Activated gamma-delta T cell (primary cell): ENCODE measurements around the gene PPRC1.

Source experiments
- DNase-seq: peaks from one replicate; lab custom pipeline; 2025; lab: John Stamatoyannopoulos, UW

The PPRC1 gene

DNA sequence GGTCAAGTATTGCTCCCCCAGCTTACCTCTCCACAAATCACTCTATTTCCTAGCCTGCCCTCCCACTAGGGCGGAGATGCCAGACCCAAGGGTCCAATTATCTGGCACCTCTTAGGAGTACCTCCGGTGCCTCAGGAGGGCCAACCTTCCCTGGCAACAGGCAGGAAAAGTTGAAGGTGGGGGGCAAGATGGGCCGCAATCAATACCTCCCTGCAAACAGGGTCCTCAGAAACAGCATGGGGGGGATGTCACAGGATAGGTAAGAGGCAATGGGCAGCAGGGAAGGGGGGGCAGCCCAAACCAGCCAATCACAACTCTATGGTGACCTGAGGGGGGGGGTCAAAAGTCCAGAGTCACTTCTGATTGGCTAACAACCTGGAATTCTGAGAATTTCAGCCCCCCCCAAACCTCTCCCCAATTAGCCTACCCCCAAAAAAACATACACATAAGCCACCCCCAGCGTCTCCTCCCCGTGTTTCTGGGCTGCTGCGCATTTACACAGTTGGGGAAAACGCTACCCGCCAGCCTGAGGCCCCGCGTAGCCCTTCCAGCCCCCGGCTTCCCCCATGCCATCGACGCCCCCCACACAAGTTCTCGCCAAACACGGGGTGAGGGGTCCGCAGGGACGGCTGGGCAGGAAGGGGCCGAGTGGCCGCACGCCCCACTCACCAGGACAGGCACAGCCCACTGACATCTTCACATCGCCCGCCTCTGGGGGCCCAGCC lies 13.3 kb upstream of the PPRC1 start:
- DNase-seq = no peak

DNA sequence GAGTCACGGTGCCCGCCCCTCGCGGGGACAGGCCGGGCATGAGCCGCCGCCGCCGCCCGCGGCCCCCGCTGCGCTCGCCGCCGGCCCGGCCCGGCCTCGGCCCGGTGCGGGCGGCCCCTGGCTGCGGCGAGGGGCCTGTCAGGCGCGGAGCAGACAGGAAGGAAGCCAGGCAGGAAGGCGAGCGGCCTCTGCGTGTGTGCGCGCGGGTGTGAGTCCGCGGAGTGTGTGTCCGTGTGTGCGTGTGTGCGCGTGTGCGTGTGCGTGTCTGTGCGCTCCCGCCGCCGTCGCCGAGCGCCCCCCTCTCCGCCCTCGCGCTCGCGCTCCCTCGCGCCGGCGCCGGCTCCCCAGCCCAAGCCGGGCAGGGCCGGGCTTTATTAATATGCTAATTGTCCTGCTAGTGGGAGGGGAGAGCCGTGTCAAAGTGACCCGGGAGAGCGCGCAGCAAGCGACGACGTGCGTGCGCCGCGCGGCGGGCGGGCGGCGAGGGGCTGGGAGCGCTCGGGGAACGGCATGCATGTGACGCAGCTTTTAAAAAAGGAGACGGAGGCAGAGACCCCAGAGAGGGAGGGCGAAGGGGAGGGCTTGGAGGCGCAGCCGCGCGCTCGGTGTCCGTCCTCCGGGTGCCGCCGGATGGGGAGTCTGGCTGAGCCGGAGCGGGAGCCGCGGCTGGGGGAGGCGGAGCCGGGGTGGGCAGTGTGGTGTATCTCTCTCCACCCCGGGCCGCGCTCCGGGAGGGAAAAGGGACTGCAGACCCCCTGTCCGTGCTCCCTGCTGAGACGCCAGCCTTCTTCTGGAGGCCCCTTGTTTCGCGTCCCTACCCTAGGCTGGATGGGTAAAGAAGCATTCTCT lies 12.5 kb upstream of the PPRC1 start, which contains the start of gene LDB1:
TSS of gene LDB1 (minus strand) at position 227 of the 849 bp plus-strand sequence. CDS start 258 bp downstream, outside the sequence.
- peak; percentile 69 for DNase-seq

DNA sequence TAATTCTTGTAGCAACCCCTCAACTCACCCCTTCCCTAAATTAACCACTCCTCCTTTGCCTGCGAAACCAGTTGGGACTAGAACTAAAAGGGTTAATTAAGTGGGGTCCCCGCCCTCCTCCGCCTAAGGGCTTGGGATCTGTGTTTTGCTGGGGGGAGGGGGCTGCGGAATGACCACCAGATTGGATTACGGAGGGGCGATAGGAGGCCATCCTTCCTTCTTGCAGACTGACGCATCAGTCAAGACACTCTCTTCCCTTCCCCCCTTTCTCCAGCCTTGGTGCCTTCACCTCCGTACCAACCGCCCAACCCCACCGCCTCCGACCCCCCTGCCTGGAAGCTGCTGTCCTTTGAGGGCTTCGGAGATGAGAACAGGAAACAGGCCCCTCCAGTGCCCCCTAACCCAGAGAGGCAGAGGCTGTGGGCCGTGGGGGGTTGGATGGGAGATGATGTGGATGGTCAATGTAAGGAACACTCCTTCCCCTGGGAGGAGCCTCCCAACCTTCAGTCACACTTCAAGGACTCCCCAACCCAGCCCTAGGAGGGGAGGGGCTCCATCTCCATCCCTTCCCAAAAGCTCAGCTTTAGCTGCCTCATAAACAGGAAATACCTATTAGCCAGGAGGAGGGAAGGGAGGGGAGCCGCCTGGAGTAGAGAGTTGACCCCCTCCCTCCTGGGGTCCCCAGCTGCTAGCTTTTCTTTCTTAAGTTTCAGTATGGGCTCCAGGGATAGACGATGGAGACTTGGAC lies 11.7 kb upstream of the PPRC1 start:
- no peak for DNase-seq

DNA sequence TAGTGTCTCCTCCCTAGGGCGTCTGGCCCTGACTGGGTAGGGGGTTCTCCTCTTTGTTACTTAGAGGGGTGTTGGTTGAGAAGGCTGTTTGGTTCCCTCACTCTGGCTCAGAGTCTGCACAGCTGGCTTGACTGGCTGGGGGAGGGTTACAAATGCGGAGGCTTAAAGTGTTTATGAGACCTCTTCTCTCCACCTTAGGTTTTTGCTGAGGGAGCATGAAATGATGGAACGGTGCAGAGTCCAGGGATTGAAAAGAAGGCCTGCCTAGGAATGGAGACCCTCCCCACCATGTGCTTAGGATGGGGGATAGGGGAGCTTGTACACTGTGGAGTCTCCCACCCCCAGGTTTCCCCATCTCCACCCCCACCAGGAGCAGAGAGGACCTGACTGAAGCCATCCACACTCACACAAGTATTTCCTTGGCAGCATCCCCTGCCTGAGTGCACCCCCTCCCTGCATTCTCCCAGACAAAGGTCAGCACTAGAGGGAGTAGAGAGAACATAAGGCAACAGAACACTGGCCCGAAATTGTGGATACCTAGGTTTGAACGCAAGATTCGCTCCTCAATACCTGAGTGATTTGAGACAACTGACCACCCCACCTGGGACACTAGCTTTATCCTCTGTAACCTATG lies 11.0 kb upstream of the PPRC1 start:
- DNase-seq = no peak

DNA sequence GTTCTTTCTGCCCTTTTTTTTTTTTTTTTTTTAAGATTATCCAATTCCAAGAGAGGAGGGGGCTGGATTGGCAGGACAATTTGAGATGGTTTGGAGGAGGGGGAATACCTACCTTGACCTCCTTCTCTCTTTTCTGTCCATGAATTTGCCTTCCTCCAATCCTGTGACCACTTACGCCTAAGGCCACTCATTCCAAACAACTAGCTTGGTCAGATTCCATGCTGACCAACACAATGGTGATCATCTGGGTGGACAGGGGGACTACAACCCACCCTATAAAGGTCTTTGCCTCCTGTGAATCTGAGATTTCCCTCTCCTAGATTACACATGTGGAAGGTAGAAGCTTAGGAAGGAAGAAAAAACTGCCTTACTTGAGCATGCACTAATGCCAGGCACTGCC lies 10.4 kb upstream of the PPRC1 start:
- no peak for DNase-seq

DNA sequence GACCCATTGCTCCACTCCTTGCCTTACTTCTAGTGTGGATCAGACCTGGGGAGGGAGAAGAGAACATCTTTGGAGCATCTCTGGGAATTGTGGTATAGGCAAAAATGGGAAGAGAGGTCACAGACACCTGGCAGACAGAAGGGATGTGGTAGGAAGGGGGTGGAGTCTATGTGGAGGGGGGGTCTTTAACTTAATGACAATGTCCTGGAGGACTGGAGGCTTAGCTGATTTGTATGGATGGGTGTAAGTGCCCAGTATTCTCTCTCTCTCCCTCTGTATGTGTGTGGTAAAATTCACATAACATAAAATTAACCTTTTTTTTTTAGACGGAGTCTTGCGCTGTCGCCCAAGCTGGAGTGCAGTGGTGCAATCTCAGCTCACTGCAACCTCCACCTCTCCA lies 9.6 kb upstream of the PPRC1 start:
- DNase-seq = no peak

DNA sequence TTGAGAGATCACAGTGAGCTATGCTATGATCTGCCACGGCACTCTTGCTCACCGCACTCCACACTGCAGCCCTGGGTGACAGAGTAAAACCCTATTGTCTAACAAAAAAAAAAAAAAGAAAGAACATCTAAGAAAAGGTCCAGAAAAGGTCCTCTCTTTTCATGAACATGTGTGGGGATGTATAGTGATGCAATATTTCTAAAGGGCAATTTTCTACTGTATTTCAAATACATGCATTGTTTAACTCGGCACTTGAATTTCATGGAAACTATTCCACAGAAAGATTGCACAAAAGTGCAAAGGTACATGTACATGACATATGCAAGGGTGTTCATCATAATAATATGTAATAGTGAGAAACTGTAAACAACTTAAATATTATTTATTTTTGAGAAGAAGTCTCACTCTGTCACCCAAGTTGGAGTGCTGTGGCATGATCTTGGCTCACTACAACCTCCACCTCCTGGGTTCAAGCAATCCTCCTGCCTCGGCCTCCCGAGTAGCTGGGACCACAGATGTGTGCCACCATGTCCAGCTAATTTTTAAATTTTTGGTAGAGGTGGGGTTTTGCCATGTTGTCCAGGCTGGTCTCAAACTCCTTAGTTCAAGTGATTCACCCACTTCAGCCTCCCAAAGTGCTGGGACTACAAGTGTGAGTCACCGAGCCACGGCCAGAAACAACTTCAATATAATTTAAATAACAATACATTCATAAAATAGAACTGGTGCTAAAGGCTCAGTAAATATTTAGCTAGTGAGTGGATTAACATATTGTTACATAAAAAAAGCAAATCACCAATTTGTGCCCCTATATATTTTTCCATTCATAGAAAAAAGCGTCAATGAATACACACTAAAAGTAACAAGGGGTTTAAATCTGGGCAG lies 1.3 kb upstream of the PPRC1 start:
- no peak for DNase-seq

DNA sequence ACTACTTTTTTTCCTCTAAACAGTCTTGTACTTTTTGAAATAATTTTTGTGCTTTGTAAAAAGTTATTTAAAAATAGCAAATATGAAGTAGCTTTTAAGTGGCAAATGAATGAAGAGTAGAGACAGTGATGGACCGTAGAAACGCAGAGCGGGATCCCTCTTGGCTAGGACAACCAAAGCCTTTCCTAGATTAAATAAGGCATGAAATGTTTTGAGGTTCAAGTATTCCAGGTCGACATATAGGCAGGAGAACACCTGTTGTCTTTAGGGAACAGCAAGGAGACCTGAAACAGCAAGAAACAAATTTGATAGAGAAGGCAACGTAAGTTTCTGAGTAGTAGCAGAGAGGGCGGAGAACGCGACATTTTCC lies 662 bp upstream of the PPRC1 start:
- DNase-seq = no peak

DNA sequence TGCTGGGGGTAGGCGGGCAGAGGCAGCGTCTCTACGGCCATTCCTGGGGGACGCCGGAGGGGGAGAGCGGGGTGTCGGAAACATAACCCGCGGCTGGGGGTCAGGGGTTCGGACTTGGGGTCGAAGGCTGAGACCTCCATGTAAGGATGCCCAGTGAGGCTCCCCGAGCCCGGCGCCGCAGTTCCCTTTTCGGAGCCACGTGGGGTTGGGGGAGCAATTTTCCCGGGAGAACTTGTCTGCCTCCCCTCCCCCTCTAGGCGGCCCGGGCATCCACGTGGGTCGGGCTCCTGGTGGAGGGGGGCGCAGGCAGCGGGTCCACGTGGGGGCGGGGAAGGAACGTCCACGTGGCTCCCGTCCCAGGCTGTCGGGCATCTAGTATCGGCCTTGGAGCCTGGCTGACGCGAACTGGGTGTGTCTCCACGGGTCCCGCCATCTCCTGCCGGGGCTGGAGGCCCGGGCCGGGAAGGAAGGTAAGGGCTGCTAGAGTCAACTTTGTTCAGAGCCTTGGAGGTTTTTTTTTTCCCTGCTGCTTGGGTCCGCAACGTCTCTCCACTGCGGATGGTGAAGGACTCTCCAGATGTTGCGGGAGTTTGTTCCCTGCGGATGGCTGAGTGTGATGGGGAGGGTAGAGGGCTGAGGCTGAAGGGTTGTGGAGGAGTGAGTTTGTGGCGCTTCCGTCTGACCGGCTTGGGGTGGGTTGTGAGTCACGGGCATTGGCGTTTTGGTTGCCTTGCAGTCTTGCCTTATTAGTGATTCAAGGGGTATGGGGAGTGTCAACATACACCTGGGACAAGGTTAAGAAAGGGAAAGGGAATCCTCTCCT lies 744 bp downstream of the PPRC1 start:
- no peak for DNase-seq

DNA sequence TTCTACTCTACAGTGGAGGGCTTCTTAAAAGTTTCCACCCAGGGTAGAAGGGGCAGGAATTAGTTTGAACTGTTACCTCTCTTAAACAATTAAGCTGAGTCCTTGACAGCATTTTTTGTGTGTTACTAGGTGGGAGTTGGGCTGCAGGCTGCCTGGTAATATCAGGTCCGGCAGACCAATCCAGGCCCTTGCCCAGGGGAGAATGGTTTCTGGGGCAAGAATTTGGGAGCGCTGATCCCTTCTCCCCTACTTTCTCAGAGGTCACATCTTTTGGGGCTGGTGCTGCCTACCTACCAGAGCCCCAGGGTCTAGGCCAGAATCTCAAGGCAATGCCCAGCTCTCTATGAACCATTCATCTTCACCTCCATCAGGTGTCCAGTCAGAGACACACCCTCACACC lies 1.6 kb downstream of the PPRC1 start:
- DNase-seq = no peak

DNA sequence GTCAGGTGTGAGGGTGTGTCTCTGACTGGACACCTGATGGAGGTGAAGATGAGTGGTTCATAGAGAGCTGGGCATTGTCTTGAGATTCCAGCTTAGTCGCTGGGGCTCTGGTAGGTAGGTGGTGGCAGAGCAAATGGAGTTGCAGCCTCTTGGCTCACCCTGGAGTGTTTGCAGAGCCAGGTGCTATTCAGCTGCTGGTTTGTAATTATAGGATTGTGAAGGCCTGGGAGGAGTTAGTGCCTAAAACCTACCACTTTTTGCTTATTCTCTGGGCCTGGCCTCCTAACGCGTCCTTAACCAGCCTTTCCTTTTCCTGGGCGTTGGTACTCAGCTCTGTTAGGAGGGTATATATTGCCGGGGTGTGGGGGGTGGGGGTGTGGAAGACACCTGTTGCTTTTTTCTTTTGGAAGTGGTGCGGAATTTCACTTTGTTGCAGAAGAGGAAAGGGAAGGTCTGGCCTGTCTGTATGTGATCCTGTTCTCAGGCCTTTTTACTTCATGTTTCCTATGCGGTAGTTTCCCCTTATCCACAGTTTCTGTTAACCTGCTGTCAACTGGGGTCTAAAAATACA lies 3.2 kb downstream of the PPRC1 start:
- no peak for DNase-seq

DNA sequence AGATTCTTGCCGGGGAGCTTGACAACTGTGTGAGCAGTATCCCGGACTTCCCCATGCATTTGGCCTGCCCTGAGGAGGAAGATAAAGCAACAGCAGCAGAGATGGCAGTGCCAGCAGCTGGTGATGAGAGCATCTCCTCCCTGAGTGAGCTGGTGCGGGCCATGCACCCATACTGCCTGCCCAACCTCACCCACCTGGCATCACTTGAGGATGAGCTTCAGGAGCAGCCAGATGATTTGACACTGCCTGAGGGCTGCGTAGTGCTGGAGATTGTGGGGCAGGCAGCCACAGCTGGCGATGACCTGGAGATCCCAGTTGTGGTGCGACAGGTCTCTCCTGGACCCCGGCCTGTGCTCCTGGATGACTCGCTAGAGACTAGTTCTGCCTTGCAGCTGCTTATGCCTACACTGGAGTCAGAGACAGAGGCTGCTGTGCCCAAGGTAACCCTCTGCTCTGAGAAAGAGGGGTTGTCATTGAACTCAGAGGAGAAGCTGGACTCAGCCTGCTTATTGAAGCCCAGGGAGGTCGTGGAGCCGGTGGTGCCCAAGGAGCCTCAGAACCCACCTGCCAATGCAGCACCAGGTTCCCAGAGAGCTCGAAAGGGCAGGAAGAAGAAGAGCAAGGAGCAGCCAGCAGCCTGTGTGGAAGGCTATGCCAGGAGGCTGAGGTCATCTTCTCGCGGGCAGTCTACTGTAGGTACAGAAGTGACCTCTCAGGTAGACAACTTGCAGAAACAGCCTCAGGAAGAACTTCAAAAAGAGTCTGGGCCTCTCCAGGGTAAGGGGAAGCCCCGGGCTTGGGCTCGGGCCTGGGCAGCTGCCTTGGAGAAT lies 6.7 kb downstream of the PPRC1 start:
- no peak for DNase-seq

DNA sequence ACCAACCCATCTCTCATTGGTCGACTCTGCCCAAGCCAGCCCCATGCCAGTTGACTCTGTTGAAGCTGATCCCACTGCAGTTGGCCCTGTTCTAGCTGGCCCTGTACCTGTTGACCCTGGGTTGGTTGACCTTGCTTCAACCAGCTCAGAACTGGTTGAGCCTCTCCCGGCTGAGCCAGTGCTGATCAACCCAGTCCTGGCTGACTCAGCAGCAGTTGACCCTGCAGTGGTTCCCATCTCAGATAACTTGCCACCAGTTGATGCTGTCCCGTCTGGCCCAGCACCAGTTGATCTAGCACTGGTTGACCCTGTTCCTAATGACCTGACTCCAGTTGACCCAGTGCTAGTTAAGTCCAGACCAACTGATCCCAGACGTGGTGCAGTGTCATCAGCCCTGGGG lies 7.4 kb downstream of the PPRC1 start:
- no peak for DNase-seq

DNA sequence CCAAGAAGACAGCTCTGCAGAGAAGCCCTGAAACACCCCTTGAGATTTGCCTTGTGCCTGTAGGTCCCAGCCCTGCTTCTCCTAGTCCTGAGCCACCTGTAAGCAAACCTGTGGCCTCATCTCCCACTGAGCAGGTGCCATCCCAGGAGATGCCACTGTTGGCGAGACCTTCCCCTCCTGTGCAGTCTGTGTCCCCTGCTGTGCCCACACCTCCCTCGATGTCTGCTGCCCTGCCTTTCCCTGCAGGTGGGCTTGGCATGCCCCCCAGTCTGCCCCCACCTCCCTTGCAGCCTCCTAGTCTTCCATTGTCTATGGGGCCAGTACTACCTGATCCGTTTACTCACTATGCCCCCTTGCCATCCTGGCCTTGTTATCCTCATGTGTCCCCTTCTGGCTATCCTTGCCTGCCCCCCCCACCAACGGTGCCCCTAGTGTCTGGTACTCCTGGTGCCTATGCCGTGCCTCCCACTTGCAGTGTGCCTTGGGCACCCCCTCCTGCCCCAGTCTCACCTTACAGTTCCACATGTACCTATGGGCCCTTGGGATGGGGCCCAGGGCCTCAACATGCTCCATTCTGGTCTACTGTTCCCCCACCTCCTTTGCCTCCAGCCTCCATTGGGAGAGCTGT lies 8.2 kb downstream of the PPRC1 start:
- DNase-seq = no peak

DNA sequence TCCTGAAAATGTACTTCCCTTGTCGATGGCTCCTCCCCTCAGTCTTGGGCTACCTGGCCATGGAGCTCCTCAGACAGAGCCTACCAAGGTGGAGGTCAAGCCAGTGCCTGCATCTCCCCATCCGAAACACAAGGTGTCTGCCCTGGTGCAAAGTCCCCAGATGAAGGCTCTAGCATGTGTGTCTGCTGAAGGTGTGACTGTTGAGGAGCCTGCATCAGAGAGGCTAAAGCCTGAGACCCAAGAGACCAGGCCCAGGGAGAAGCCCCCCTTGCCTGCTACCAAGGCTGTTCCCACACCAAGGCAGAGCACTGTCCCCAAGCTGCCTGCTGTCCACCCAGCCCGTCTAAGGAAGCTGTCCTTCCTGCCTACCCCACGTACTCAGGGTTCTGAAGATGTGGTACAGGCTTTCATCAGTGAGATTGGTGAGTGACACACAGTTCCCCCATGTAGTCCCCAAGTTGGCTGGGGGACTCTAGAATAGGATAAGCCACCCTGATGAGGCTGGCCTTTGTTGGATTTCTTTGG lies 8.8 kb downstream of the PPRC1 start:
- DNase-seq = no peak

DNA sequence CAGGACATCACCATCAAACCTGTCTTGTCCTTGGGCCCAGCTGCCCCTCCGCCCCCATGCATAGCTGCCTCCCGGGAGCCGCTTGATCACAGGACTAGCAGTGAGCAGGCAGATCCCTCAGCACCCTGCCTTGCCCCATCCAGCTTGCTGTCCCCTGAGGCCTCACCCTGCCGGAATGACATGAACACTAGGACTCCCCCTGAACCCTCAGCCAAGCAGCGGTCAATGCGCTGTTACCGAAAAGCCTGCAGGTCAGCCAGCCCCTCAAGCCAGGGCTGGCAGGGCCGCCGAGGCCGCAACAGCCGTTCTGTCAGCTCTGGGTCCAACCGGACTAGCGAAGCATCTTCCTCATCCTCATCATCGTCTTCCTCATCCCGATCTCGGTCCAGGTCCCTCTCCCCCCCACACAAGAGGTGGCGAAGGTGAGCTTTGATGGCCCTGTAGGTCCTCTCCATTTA lies 14.2 kb downstream of the PPRC1 start:
- no peak for DNase-seq

DNA sequence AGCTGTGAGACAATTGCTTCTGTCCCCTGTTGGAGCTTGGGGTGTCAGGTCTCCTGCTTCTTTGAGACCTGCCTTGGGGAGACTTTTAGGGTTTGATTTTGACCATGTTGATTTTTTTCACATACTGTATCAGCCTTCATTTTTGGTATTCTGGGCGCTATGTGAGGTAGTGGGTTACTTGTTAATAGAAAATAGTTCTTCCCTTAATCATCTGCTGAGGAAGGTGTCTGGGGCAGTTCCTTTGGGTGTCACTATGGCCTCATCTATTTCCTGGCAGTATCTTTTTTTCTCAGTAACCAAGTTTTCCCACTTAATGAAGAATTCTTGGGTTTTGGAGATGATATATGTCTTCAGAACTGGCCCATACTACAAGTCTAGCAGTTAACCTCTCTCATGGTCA lies 14.7 kb downstream of the PPRC1 start:
- DNase-seq = no peak

DNA sequence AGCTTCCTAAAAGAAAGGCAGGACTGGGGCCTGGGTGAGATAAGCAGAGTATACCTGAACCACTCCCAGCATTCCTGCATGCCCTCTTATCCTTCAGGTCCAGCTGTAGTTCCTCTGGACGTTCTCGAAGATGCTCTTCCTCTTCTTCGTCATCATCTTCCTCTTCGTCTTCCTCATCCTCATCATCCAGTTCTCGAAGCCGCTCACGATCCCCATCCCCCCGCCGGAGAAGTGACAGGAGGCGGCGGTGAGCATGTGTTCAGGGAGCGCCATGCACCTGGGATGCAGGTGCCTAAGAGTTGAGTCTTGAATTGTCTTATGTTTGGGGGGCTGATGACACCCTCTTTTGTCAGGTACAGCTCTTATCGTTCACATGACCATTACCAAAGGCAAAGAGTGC lies 15.4 kb downstream of the PPRC1 start:
- no peak for DNase-seq
